K562 (cell line): ENCODE data around the gene PAQR7. TPM values are rescaled to one million over a fixed set of nuclear protein-coding genes. Genes with fewer than 3 reads are reported as not detected.

ENCODE experiments used
- BCL6 ChIP-seq: fragments of 250-450 bp; sonication (Bioruptor Pico); IDR thresholded peaks from 2 replicates; pipeline ENCODE4 v1.4.0; 2020
- CEBPG ChIP-seq, 3 experiments: fragments of 200-800 bp in 1 of 3; sonication (Bioruptor generic) in 1 of 3; sonication (generic) in 1 of 3; formaldehyde crosslinking in 1 of 3; IDR thresholded peaks in 2 of 3; conservative IDR thresholded peaks in 1 of 3; 2 replicates each; pipeline versions ENCODE4 v1.6.1 to v1.8.0; 2016 to 2022; ENCODE audit warnings: missing compliant biosample characterization in 2 of 3, missing genetic modification characterization in 2 of 3, mild to moderate bottlenecking in 1 of 3, missing genetic modification reagents in 1 of 3
- CHD4 ChIP-seq: fragments of 200-600 bp; sonication (generic); IDR thresholded peaks from 3 replicates; pipeline ENCODE4 v1.6.1; 2012; ENCODE audit warnings: low read depth, mild to moderate bottlenecking, mixed read lengths, low read length, inconsistent platforms; ENCODE audit not compliant: insufficient read depth, insufficient replicate concordance, poor library complexity, severe bottlenecking
- EP400 ChIP-seq: fragments of 450-650 bp; IDR thresholded peaks from 2 replicates; pipeline ENCODE4 v1.6.1; 2017; ENCODE audit warnings: antibody characterized with exemption, mild to moderate bottlenecking, moderate library complexity
- ETV1 ChIP-seq: fragments of 450-650 bp; conservative IDR thresholded peaks from 2 replicates; pipeline ENCODE4 v1.6.1; 2016; ENCODE audit warnings: missing genetic modification characterization, control low read depth, low read depth, missing compliant biosample characterization
- PML ChIP-seq: IDR thresholded peaks from 2 replicates; pipeline ENCODE4 v1.6.1; 2012; ENCODE audit warnings: low read length, inconsistent platforms
- PURB ChIP-seq: sonication (generic); formaldehyde crosslinking; IDR thresholded peaks from 2 replicates; pipeline ENCODE4 v1.9.0; 2021; ENCODE audit warnings: low read depth, mild to moderate bottlenecking, missing genetic modification reagents
- RCOR1 ChIP-seq, 2 experiments: IDR thresholded peaks; 2 replicates each; pipeline ENCODE4 v1.6.1; 2012; ENCODE audit warnings: low read depth in 2 of 2, low read length in 2 of 2, borderline replicate concordance in 1 of 2, improper control_type of control experiment in 1 of 2
- RHOXF2B ChIP-seq: fragments of 250-450 bp; sonication (Bioruptor Pico); conservative IDR thresholded peaks from 2 replicates; pipeline ENCODE4 v1.5.1; 2021
- XRCC3 ChIP-seq: fragments of 450-650 bp; IDR thresholded peaks from 2 replicates; pipeline ENCODE4 v1.6.1; 2017; ENCODE audit warnings: mild to moderate bottlenecking, moderate library complexity
- ZNF583 ChIP-seq: fragments of 250-450 bp; sonication (Bioruptor Pico); IDR thresholded peaks from 2 replicates; pipeline ENCODE4 v1.4.0; 2020
- polyA plus RNA-seq, 8 experiments: library from polyadenylated mRNA; depleted of rRNA in 4 of 8; stranded (reverse) in 5 of 8; unstranded in 3 of 8; fragments of >200 nt; fragmentation: Nextera tagmentation in 2 of 8; fragmentation: Illumina TruSeq in 1 of 8; extraction: Ambion mirVana in 2 of 8; extraction: Trizol in 1 of 8; gene quantifications; 2 replicates each; pipeline versions ENCODE4 v1.2.1 to v1.2.3, GENCODE V29; 2011 to 2014; ENCODE audit warnings: inconsistent platforms in 1 of 8, missing spikeins in 1 of 8
- total RNA-seq, 7 experiments: library from RNA; depleted of rRNA in 6 of 7; stranded (reverse); fragments of >200 nt in 6 of 7; fragmentation: Illumina TruSeq in 2 of 7; extraction: Trizol in 2 of 7; gene quantifications; 2 replicates each; pipeline versions ENCODE4 v1.2.1 to v1.2.3, GENCODE V29; 2011 to 2021; ENCODE audit warnings: low replicate concordance in 1 of 7
- TF ChIP-seq, protein P1 (sequence below): IDR thresholded peaks from 2 replicates; pipeline ENCODE4 v1.6.1; 2014; ENCODE audit warnings: antibody characterized with exemption
- TF ChIP-seq, protein P2 (sequence below): fragments of 450-650 bp; IDR thresholded peaks from 2 replicates; pipeline ENCODE4 v1.7.1; 2018; ENCODE audit warnings: mild to moderate bottlenecking, low read depth; ENCODE audit not compliant: partially characterized antibody
- TF ChIP-seq, protein P3 (sequence below): fragments of 450-650 bp; IDR thresholded peaks from 2 replicates; pipeline ENCODE4 v1.6.1; 2016; ENCODE audit warnings: borderline replicate concordance
- TF ChIP-seq, protein P4 (sequence below): sonication (generic); formaldehyde crosslinking; IDR thresholded peaks from 2 replicates; pipeline ENCODE4 v1.8.0; 2022; ENCODE audit warnings: mild to moderate bottlenecking, low read depth, missing genetic modification reagents
- TF ChIP-seq, protein P5 (sequence below): fragments of 450-650 bp; IDR thresholded peaks from 2 replicates; pipeline ENCODE4 v1.6.1; 2016; ENCODE audit warnings: antibody characterized with exemption

PAQR7 gene
- total and polyA plus RNA-seq, 9 of the 15 experiments (the other 6 are each of a cell fraction or from before 2014, with no cell fraction given) = 1.1 to 5.2 (median 2.6) TPM

DNA sequence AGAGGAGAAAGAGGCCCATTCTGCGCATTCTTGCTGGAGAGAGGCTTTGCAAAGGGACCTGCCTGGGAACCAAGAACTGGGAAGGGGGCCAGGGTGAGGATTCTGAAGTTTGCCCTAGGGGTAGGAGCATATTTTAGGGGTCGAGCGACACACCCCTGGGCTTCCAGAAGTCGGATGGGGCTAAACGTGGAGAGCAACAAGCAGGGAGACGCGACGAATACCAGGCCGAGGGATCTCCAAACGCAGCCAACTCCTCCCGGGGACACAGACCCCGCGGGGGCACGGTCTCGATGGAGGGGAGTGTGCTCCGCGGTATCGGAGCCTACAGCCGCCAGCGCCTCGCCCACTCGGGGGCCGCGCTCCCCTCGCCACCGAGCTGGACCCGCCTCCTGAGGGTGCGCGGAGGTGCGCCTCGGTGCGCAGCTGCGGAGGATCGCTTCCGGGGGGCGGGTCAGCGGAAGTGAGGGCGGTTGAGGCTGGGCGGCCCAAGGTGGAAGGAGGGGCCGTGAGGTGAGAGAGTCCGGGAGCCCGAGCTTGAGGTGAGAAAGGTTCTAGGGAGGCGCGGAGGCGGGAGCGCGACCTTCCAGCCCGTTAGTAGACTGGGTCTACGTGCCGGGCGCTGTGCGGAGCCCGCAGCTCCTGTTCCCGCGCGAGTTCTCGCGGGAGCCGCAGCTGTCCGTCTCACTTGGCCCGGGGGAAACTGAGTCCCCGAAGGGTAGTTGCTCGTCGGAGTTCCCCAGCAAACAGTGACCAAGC lies 55.8 kb downstream of the PAQR7 start, which contains the start of gene MTFR1L (continued):
- TF ChIP-seq, protein P1, sequence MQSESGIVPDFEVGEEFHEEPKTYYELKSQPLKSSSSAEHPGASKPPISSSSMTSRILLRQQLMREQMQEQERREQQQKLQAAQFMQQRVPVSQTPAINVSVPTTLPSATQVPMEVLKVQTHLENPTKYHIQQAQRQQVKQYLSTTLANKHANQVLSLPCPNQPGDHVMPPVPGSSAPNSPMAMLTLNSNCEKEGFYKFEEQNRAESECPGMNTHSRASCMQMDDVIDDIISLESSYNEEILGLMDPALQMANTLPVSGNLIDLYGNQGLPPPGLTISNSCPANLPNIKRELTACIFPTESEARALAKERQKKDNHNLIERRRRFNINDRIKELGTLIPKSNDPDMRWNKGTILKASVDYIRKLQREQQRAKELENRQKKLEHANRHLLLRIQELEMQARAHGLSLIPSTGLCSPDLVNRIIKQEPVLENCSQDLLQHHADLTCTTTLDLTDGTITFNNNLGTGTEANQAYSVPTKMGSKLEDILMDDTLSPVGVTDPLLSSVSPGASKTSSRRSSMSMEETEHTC = no peak
- TF ChIP-seq, protein P2, sequence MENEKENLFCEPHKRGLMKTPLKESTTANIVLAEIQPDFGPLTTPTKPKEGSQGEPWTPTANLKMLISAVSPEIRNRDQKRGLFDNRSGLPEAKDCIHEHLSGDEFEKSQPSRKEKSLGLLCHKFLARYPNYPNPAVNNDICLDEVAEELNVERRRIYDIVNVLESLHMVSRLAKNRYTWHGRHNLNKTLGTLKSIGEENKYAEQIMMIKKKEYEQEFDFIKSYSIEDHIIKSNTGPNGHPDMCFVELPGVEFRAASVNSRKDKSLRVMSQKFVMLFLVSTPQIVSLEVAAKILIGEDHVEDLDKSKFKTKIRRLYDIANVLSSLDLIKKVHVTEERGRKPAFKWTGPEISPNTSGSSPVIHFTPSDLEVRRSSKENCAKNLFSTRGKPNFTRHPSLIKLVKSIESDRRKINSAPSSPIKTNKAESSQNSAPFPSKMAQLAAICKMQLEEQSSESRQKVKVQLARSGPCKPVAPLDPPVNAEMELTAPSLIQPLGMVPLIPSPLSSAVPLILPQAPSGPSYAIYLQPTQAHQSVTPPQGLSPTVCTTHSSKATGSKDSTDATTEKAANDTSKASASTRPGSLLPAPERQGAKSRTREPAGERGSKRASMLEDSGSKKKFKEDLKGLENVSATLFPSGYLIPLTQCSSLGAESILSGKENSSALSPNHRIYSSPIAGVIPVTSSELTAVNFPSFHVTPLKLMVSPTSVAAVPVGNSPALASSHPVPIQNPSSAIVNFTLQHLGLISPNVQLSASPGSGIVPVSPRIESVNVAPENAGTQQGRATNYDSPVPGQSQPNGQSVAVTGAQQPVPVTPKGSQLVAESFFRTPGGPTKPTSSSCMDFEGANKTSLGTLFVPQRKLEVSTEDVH = peak; percentile 72
- 0 out of 2 replicates have a peak, but pooled peaks have one; percentile 25 for TF ChIP-seq RHOXF2B (CRISPR knock-in tag)
- TF ChIP-seq, protein P3, sequence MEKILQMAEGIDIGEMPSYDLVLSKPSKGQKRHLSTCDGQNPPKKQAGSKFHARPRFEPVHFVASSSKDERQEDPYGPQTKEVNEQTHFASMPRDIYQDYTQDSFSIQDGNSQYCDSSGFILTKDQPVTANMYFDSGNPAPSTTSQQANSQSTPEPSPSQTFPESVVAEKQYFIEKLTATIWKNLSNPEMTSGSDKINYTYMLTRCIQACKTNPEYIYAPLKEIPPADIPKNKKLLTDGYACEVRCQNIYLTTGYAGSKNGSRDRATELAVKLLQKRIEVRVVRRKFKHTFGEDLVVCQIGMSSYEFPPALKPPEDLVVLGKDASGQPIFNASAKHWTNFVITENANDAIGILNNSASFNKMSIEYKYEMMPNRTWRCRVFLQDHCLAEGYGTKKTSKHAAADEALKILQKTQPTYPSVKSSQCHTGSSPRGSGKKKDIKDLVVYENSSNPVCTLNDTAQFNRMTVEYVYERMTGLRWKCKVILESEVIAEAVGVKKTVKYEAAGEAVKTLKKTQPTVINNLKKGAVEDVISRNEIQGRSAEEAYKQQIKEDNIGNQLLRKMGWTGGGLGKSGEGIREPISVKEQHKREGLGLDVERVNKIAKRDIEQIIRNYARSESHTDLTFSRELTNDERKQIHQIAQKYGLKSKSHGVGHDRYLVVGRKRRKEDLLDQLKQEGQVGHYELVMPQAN = peak; percentile 64; the same call in 1 of the 2 replicates
- no peak for TF ChIP-seq ZNF583 (CRISPR knock-in tag)
- TF ChIP-seq CHD4 = no peak
- no peak for TF ChIP-seq PURB (CRISPR knock-in tag)
- TF ChIP-seq ETV1 (tag) = peak; percentile 88
- 0 out of 2 replicates have a peak, but pooled peaks have one; percentile 53 for TF ChIP-seq CEBPG (CRISPR knock-in tag; IDR thresholded peaks at IDR 0.05)
- no peak for TF ChIP-seq CEBPG (tag; conservative IDR thresholded peaks at IDR 0.05 in 1 of 2, IDR thresholded peaks at IDR 0.05 in 1 of 2)
- TF ChIP-seq RCOR1 (IDR thresholded peaks at IDR 0.05; ENCODE audit: borderline replicate concordance in 1 of 2, low read depth in 2 of 2, low read length in 2 of 2) = 0 out of 4 replicates have a peak, but pooled peaks of 1 of the 2 experiments have one; percentile 32
- TF ChIP-seq EP400 = peak; percentile 71
- TF ChIP-seq, protein P4, sequence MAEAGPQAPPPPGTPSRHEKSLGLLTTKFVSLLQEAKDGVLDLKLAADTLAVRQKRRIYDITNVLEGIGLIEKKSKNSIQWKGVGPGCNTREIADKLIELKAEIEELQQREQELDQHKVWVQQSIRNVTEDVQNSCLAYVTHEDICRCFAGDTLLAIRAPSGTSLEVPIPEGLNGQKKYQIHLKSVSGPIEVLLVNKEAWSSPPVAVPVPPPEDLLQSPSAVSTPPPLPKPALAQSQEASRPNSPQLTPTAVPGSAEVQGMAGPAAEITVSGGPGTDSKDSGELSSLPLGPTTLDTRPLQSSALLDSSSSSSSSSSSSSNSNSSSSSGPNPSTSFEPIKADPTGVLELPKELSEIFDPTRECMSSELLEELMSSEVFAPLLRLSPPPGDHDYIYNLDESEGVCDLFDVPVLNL (CRISPR knock-in tag) = peak; percentile 6; the same call in 1 of the 2 replicates
- TF ChIP-seq BCL6 (CRISPR knock-in tag) = no peak
- peak; percentile 70; the same call in 1 of the 2 replicates for TF ChIP-seq PML
- TF ChIP-seq XRCC3 = no peak
- TF ChIP-seq, protein P5, sequence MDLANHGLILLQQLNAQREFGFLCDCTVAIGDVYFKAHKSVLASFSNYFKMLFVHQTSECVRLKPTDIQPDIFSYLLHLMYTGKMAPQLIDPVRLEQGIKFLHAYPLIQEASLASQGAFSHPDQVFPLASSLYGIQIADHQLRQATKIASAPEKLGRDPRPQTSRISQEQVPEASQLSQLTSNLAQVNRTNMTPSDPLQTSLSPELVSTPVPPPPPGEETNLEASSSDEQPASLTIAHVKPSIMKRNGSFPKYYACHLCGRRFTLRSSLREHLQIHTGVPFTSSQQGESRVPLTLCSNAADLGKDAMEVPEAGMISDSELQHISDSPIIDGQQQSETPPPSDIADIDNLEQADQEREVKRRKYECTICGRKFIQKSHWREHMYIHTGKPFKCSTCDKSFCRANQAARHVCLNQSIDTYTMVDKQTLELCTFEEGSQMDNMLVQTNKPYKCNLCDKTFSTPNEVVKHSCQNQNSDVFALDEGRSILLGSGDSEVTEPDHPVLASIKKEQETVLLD = peak; percentile 76; the same call in 1 of the 2 replicates
